Measurements from ENCODE around the gene UXT.
A peak's percentile ranks its signal among the peaks of the same experiment; 100 is the strongest.
"Not testable (repeated sequence)": the region's sequence is repeated elsewhere in the genome, so short reads cannot be mapped to it uniquely, and the experiment has no call there.

The UXT gene

DNA sequence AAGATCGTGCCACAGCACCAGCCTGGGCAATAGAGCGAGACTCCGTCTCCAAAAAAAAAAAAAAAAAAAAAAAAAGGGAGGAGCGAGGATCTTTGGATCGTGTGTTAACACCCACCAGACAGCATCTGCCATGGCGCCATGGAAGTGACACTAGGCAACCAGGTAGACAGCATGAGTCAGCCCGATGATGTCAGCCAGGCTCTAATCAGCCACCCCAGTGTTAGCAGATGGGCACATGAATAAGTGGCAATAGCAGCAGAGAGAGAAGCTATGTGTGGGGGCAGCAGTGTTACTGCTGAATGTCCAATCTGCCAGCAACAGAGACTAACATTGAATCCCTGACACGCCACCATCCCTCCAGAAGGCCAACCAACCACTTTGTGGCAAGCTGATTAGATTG is 45.9 kb downstream of the UXT start:
- peak; percentile 5 for DNase-seq

DNA sequence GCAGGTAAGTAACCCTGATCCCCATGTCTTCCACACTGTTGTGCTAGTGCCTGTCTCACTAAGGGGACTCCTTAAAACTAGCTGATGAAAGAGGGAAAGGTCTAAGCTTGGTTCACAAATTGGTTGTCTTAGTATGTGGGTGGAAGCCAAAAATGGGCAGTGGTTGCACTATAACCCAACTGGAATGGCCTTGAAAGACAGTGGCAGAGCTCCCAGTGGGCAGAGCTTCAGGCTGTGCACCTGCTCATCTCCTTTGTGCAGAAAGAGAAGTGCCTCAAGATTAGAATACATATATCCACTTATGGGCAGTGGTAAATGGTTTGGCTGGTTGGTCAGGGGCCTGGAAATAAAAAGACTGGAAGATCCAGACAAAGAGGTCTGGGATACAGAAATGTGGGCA is 46.6 kb downstream of the UXT start:
- DNase-seq = peak; percentile 1

DNA sequence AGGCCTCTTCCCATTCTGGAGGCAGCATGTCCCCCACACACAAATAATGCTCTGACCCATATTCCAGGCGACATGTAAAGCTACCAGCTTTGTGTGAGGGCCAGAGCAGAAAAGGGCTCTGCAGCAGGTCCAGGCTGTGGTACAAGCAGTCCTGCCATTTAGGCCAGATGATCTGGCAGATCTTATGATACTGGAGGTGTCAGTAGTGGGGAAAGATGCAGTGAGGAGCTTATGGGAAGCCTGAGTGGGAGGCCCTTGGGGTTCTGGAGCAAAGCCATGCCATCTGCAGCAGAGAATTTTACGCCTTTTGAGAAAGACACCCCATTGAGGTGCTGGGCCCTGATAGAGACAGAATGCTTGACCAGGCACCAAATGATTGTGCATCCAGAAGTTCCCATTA is 47.1 kb downstream of the UXT start:
- peak; percentile 13 for DNase-seq

DNA sequence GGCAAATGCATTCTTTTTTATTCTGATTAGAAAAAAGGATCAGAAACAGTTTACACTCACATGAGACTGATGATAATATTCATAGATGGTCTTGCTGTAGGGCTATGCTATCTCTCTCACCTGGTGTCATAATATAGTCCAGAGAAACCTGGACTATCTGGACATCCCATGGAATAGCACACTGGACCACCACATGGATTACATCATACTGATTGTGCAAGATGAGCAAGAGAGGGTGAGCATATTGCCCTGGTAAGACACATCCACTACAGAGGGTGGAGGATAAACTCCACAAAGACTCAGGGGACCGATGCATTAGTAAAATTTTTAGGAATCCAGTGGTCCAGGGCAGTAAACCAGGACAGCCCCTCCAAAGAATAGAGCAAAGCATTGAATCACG is 47.5 kb downstream of the UXT start:
- DNase-seq = no peak

DNA sequence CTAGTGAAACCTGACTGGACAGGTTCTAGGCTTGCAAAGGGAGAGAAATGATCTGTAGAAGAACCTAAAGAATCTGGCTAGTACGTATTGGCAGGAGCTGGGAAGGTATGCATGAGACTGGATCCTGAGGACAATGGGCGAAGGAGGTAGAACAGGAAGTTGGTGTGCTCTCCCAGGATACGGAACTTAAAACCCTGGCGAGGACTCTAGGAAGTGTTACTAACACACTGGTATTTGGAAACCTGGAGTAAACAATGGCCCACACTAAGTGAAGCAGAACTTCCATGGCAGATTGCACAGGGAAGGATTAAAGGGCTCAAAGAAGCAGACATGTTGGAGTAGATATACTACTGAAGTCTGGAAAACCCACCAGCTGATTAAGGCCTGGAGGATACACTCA is 48.5 kb downstream of the UXT start:
- DNase-seq = no peak

DNA sequence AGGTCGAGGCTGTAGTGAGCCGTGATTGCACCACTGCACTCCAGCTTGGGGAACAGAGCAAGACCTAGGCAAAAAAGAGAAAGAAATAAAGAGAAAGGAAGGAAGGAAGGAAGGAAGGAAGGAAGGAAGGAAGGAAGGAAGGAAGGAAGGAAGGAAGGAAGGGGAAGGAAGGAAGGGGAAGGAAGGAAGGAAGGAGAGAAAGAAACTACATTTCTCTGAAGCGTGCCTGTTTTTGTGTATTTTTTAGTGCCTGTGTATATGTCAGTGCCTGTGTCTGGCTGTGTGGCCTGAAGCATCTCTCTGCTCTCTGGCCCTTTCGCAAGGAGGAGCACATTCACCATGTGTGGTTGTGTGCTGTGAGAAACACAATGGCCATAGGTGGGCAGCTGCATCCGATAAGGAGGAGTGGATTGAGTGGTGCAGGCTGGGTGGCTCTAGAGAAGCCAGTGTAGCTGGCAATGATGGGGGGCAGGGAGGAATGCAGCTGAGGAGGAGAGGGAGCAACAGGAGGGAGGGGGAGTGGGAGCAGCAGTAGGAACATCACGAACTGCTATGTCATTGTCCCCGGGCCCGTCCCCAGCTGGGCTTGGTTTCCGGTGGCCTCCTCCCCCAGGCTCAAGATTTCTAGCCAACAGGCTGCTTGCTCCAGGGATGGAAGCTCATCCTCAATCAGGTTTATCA is 50.7 kb downstream of the UXT start:
- DNase-seq = peak; percentile 23

DNA sequence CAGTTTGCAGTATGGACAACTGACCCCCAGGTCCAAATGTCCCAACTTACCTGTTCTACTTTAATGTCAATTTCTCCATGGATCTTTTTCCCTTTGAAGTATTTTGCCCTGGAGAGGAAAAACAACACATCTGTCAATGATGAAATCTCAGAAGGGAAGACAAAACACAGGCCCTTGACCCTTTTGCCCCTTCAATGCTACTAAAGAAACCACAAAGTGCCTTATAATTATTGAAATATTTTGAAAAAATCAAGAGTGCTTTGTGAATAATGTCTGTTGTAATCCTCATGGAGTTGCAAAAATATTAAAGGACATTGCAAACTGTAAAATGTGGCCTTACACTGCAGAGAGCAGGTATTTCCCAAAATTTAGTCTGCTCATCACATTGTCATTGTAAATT is 51.9 kb downstream of the UXT start:
- DNase-seq = no peak

DNA sequence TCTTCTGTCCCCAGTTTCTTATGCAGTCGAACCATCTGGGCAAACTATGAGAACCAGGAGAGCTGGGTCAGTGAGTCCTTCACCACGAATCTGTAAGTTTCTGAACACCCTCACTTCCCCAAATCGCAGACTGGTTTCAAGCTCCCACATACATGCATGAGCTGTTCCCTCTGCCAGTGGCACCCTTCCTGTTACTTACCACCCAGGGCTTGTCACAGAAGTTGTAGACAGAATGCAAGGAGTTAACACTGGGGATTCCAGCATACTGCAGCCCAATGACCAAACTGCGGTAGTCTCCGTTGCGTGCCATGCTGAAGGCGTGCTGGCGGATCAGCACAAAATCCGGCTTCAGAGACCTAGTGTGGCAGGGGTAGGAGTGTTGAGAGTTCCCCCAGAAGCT is 54.0 kb downstream of the UXT start:
- peak; percentile 22 for DNase-seq

DNA sequence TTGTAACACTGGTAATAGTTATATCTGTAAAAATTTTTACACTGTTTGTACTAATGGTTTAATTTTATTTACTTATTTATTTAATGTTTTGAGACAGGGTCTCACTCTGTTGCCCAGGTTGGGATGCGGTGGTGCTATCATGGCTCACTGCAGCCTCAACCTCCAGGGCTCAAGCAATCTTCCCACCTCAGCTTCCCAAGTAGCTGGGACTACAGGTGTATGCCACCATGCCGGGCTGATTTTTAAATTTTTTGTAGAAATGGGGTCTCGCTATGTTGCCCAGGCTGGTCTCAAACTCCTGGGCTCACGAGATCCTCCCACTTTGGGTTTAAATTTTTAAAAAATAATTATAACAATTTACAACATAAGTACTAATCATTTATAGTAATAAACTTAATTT is 55.9 kb downstream of the UXT start:
- not testable (repeated sequence) for DNase-seq
